Measurements from ENCODE around the gene PLCB4.

DNA sequence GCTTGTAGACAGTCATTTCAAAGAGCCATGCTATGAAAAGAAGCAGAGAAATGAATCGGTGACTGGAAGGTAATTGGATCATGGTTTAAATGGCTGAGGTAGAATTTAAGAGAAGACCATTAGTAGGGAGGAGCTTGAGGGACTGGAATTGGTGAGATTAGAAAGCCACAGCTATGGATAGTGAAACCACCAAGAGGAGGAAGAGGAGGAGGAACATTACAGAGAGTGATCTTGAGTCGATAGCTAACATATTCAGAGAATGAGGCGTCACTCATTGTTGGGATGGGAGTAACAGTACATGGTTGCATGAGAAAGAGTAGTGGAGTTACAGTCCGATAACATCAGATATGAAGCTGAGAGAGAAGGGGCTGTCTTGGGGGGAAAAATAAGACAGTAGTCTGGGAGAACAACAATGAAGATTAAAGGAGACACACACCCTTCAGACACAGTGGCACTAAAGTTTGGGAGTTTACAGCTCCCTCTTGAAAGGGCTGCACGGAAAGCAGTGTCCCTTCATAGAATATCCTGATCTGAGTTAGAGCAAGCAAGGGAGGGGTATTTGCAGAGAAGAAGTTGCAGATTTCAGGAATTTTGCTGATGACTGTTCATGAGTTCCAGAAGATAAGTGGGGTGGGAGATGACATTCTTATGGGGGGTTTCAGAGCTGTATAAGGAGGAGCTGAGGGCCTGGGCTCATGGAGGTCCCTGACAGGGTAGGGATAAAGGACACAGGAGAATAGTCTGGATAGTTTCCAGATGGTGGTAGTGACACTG is 430.4 kb downstream of the PLCB4 start:
- TF ChIP-seq, protein P1, sequence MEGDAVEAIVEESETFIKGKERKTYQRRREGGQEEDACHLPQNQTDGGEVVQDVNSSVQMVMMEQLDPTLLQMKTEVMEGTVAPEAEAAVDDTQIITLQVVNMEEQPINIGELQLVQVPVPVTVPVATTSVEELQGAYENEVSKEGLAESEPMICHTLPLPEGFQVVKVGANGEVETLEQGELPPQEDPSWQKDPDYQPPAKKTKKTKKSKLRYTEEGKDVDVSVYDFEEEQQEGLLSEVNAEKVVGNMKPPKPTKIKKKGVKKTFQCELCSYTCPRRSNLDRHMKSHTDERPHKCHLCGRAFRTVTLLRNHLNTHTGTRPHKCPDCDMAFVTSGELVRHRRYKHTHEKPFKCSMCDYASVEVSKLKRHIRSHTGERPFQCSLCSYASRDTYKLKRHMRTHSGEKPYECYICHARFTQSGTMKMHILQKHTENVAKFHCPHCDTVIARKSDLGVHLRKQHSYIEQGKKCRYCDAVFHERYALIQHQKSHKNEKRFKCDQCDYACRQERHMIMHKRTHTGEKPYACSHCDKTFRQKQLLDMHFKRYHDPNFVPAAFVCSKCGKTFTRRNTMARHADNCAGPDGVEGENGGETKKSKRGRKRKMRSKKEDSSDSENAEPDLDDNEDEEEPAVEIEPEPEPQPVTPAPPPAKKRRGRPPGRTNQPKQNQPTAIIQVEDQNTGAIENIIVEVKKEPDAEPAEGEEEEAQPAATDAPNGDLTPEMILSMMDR (IDR thresholded peaks at IDR 0.05) = no peak
- no peak for TF ChIP-seq POLR2A (IDR thresholded peaks at IDR 0.05)

Data from testis (tissue), 2 donors.